NT2/D1 (cell line): Measurements from ENCODE around the gene NR0B2.

ENCODE experiments used
- SUZ12 ChIP-seq: IDR thresholded peaks from 2 replicates; pipeline ENCODE4 v1.6.1; 2011; ENCODE audit not compliant: insufficient read length, insufficient read depth; ENCODE audit errors: extremely low read depth
- YY1 ChIP-seq: IDR thresholded peaks from 2 replicates; pipeline ENCODE4 v1.6.1; 2011; ENCODE audit not compliant: insufficient read length, insufficient read depth
- ZNF274 ChIP-seq: IDR thresholded peaks from 2 replicates; pipeline ENCODE4 v1.6.1; 2011; ENCODE audit warnings: mild to moderate bottlenecking, low read depth, low read length

DNA sequence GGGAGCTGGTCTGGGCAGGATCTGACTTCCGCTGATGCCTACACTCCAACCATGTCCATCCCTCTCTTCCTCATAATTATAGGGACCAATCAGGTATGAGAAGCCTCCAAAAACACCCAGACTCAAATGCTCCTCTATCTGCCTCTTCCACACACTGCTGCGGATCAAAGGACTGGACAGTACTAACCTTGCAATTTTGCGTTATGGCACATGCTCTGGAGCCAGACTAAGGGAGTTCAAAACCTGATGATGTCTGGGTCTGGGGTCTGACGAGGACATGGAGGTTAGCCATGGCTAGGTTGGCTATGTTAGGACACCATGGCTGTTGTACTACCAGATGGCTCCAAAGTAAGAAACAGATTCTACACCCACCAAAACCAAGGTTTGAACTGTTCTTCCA lies 34.0 kb downstream of the NR0B2 start:
- TF ChIP-seq SUZ12 (no peak), YY1 (no peak), ZNF274 (no peak)
